Neuron (in vitro differentiated cells): ENCODE measurements around the gene PLXNC1.

Experiments used
- H2AFZ ChIP-seq: one replicate; pipeline ENCODE4 v1.6.1; 2013; ENCODE audit warnings: low read depth, mild to moderate bottlenecking, inconsistent platforms, low read length, moderate library complexity
- H3K27me3 ChIP-seq: one replicate; pipeline ENCODE4 v1.6.1; 2013; ENCODE audit warnings: low read length; ENCODE audit not compliant: insufficient read depth
- H3K36me3 ChIP-seq: one replicate; pipeline ENCODE4 v1.6.1; 2013; ENCODE audit warnings: low read length; ENCODE audit not compliant: insufficient read depth
- H3K4me1 ChIP-seq: one replicate; pipeline ENCODE4 v1.6.1; 2013; ENCODE audit warnings: low read length; ENCODE audit not compliant: insufficient read depth
- H3K4me3 ChIP-seq: 2 replicates; pipeline ENCODE4 v1.5.1; 2013; ENCODE audit warnings: mild to moderate bottlenecking, low read length, moderate library complexity
- H3K9me3 ChIP-seq: one replicate; pipeline ENCODE4 v1.6.1; 2013; ENCODE audit warnings: low read length

Gene PLXNC1

GRCh38 chr12:94152292-94153078 is 4.1 kb downstream of the PLXNC1 start:
- Histone ChIP-seq H3K36me3 (no peaks in the 10 kb centered on the region), H3K4me1 (peaks cover 27% of the 10 kb centered on the region), H3K9me3 (no peaks in the 10 kb centered on the region), H3K4me3 (no peak overlapping the region), H3K27me3 (no peaks in the 10 kb centered on the region), H2AFZ (no peak overlapping the region)

DNA sequence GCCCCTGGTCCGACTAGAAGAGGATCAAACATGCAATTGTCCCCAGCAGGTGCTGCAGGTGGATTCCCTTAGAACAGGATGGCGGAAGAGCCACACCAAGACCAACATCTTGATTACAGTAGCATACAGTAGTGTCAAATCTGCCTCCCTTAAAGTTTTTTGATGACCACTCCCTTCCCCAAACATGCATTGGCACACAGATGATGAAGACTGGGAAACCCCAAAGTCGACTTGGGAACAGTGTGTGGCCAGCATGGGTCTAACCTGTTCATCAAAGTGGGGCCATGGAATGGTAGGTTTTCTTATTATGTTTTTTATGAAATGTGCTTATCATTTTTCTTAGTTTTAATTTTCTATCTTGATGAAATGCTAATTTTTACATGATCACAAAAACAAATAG is 8.8 kb downstream of the PLXNC1 start:
- H3K27me3 ChIP-seq, result no peaks in the 10 kb centered on the region

DNA sequence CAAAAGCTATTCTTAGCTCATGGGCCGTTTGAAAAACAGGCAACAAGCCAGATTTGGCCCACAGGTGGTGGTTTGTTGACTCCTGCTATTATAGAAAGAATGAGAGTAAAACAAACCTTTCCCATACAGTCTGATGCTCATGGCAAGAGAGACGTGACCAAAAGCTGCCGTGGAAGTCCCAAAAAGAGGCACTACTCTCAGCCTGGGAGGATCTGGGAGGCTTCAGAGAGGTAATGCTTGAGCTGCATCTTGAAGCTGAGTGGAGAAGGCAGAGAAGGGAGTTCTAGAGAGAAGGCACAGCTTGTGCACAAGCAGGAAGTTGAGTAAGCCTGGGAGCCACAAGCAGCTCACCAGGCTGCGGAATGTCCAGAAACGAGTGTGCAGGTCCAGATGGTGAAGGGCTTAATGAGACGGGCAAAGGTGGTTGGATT is 9.6 kb downstream of the PLXNC1 start:
- H2AFZ ChIP-seq, result no peak overlapping the region
- H3K4me1 ChIP-seq, result peaks cover 2% of the 10 kb centered on the region
- H3K27me3 ChIP-seq, result no peaks in the 10 kb centered on the region
- H3K4me3 ChIP-seq, result no peak overlapping the region
- no peaks in the 10 kb centered on the region for H3K36me3 ChIP-seq
- no peaks in the 10 kb centered on the region for H3K9me3 ChIP-seq

More for the DNA sequence above, 8.8 kb downstream of the PLXNC1 start:
- Histone ChIP-seq H3K4me3 (no peak overlapping the region), H3K9me3 (no peaks in the 10 kb centered on the region), H2AFZ (no peak overlapping the region), H3K4me1 (peaks cover 10% of the 10 kb centered on the region), H3K36me3 (no peaks in the 10 kb centered on the region)

- H3K36me3 ChIP-seq, result no peaks in the 10 kb centered on the region
- no peak overlapping the region for H3K4me3 ChIP-seq
- no peaks in the 10 kb centered on the region for H3K27me3 ChIP-seq
- H3K4me1 ChIP-seq, result no peaks in the 10 kb centered on the region
- H3K9me3 ChIP-seq, result no peaks in the 10 kb centered on the region
- H2AFZ ChIP-seq, result no peak overlapping the region
Measured at GRCh38 chr12:94158666-94159065, 10.3 kb downstream of the PLXNC1 start.

GRCh38 chr12:94162108-94162507 is 13.7 kb downstream of the PLXNC1 start:
- no peaks in the 10 kb centered on the region for H3K27me3 ChIP-seq
- no peak overlapping the region for H3K4me3 ChIP-seq
- peaks cover 22% of the 10 kb centered on the region for H3K4me1 ChIP-seq
- no peak overlapping the region for H2AFZ ChIP-seq
- no peaks in the 10 kb centered on the region for H3K9me3 ChIP-seq
- no peaks in the 10 kb centered on the region for H3K36me3 ChIP-seq

DNA sequence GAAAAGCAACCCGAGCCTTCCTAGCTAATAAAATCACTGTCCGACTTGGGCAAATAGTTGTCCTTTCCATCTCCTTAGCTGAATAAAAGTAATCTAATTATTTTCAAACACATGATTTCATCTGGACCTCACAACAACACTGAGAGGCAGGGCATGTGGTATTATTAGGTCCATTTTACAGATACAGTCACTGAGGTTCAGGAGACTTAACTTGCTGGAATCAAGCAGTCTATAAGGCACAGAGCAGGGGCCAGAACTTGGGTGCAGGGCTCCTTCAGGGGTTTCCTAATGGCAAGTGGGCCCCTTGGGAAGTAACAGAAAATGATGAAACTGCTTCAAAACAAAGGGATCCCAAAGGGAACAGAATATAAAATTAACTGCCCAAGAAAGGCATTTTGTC is 15.5 kb downstream of the PLXNC1 start:
- Histone ChIP-seq H3K4me3 (no peak overlapping the region), H3K4me1 (peaks cover 24% of the 10 kb centered on the region), H3K27me3 (no peaks in the 10 kb centered on the region), H3K36me3 (no peaks in the 10 kb centered on the region), H3K9me3 (no peaks in the 10 kb centered on the region), H2AFZ (no peak overlapping the region)

DNA sequence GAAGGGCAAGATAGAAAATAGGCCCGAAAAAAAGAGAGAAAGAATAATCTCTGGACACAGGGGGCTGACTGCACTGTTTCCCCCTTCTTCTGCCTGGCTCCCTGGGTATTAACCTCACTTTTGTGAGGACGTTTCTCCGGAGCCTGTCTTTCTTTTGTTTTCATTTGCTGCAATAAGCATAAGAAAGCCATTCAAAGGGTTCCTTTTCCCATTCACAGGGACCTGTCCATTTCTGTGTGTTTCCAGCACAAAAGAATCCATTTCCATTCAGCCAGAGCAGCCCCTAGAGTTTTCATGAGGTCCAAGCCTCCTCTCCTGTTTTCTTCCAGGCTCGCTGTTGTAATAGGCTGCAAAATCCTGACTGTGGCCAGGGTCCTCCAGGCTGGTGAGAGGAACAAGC is 16.8 kb downstream of the PLXNC1 start:
- peaks cover 24% of the 10 kb centered on the region for H3K4me1 ChIP-seq
- no peaks in the 10 kb centered on the region for H3K27me3 ChIP-seq
- no peaks in the 10 kb centered on the region for H3K9me3 ChIP-seq
- H3K36me3 ChIP-seq, result no peaks in the 10 kb centered on the region
- peak overlapping the region; percentile 24 for H3K4me3 ChIP-seq
- H2AFZ ChIP-seq, result peak overlapping the region; percentile 13

- Histone ChIP-seq H3K9me3 (no peaks in the 10 kb centered on the region), H3K4me3 (no peak overlapping the region), H3K27me3 (no peaks in the 10 kb centered on the region), H2AFZ (no peak overlapping the region), H3K36me3 (no peaks in the 10 kb centered on the region), H3K4me1 (peaks cover 24% of the 10 kb centered on the region)
Measured at GRCh38 chr12:94165670-94166364, 17.4 kb downstream of the PLXNC1 start.

DNA sequence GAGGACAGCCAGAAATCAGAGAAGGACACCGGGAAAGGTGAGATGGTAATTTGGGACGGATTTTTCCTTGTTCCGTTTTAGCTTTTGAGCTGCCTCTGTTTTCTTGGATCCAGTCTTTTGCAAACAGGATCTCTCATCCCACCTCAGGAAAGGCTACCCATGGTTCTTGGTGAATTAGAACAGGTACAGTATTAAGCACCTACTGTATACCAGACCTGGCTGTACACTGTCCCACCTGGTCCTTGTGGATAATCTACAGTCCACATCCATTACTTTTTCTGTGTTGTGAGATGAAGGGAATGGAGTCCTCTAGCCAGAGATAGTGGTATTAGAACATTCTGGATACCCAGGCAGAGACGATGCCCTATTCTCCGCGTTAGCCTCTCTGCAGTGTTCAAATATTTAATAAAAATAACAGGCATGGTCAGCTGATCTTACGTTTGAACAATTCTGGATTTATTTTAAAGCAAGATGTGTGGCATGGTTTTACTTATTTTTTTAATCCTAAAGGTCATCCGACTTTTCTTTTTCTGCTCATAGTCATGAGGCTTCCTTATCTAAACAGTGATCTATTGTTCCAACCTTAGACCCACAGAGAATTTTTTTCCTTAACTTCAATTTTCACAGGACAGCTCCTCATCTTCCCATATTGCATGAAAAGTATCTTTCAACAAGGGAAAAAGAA is 18.8 kb downstream of the PLXNC1 start:
- Histone ChIP-seq H3K4me1 (peaks cover 27% of the 10 kb centered on the region), H3K27me3 (no peaks in the 10 kb centered on the region), H2AFZ (no peak overlapping the region), H3K4me3 (no peak overlapping the region), H3K36me3 (no peaks in the 10 kb centered on the region), H3K9me3 (no peaks in the 10 kb centered on the region)

- Histone ChIP-seq H3K36me3 (no peaks in the 10 kb centered on the region), H3K4me1 (peaks cover 27% of the 10 kb centered on the region), H3K9me3 (no peaks in the 10 kb centered on the region), H2AFZ (no peak overlapping the region), H3K27me3 (no peaks in the 10 kb centered on the region), H3K4me3 (no peak overlapping the region)
Measured at GRCh38 chr12:94167756-94168416, 19.5 kb downstream of the PLXNC1 start.

GRCh38 chr12:94169495-94169894 is 21.1 kb downstream of the PLXNC1 start:
- no peak overlapping the region for H3K4me3 ChIP-seq
- no peaks in the 10 kb centered on the region for H3K27me3 ChIP-seq
- no peak overlapping the region for H2AFZ ChIP-seq
- H3K4me1 ChIP-seq, result peaks cover 19% of the 10 kb centered on the region
- no peaks in the 10 kb centered on the region for H3K36me3 ChIP-seq
- H3K9me3 ChIP-seq, result no peaks in the 10 kb centered on the region

DNA sequence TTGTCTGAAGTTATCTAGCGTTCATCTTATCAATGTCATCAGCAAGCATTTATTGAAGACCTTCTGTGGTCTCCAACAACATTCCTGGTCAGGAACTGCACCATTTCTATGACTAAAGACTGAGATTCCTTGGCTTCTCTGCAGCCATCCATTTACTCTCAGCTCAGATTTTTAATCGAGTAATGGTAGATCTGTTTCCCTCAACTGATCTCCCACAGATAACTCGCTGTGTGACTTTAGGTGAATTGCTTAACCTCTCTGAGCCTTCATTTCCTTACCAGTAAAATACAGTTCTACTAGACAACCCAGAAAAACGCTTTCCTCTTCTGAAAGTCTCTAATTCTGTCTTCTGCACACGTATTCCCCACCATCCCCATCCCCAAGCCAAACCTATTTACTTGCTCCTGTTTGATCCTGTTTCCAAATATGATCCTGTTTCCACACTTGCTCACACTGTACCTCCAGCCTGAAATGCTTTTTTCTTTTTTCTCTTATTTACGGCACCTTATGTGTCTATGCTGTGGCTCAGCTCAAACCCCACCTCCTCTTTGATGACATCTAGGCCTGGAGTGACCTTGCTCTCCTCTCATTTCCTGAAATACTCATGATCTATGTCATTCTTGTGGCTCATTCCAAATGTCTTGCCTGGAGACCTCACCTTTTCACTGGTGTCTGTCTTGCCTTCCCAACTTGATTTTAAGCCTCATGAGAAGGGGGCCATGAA is 21.8 kb downstream of the PLXNC1 start:
- peaks cover 13% of the 10 kb centered on the region for H3K4me1 ChIP-seq
- H2AFZ ChIP-seq, result no peak overlapping the region
- no peaks in the 10 kb centered on the region for H3K9me3 ChIP-seq
- no peaks in the 10 kb centered on the region for H3K36me3 ChIP-seq
- H3K27me3 ChIP-seq, result no peaks in the 10 kb centered on the region
- H3K4me3 ChIP-seq, result no peak overlapping the region
